OCI-M2 (cell line): ENCODE measurements around the gene HIC1.

Experiments
- DNase-seq: peaks from one replicate; lab custom pipeline; 2025; ENCODE audit not compliant: unreplicated experiment; lab: John Stamatoyannopoulos, UW

Gene HIC1

GRCh38 chr17:2024572-2025219 lies 30.2 kb upstream of the HIC1 start:
- no peak for DNase-seq

GRCh38 chr17:2025220-2025621 lies 29.7 kb upstream of the HIC1 start, which contains the start of gene RTN4RL1:
RTN4RL1 (minus strand) TSS chr17:2025334; CDS start chr17:2024865, 469 bp downstream.
- DNase-seq = no peak

- no peak for DNase-seq
Measured at GRCh38 chr17:2025622-2026309, 29.1 kb upstream of the HIC1 start.

GRCh38 chr17:2027528-2028233 lies 27.2 kb upstream of the HIC1 start:
- no peak for DNase-seq

GRCh38 chr17:2028234-2028614 lies 26.7 kb upstream of the HIC1 start:
- DNase-seq = no peak

- DNase-seq = no peak
Measured at GRCh38 chr17:2028737-2029136, 26.2 kb upstream of the HIC1 start.

GRCh38 chr17:2029911-2030778 lies 24.8 kb upstream of the HIC1 start, which contains the start of gene DPH1:
DPH1 (plus strand) TSS chr17:2030153; CDS start chr17:2030170, 17 bp downstream.
- DNase-seq = peak; percentile 43

GRCh38 chr17:2030779-2031163 lies 24.1 kb upstream of the HIC1 start:
- DNase-seq = peak; percentile 46

- no peak for DNase-seq
Measured at GRCh38 chr17:2033153-2033552, 21.8 kb upstream of the HIC1 start.

- DNase-seq = no peak
Measured at GRCh38 chr17:2034157-2034556, 20.7 kb upstream of the HIC1 start.

GRCh38 chr17:2034806-2035540 lies 19.9 kb upstream of the HIC1 start:
- no peak for DNase-seq

GRCh38 chr17:2035541-2036488 lies 19.1 kb upstream of the HIC1 start:
- DNase-seq = no peak

- no peak for DNase-seq
Measured at GRCh38 chr17:2037155-2037554, 17.7 kb upstream of the HIC1 start.

- no peak for DNase-seq
Measured at GRCh38 chr17:2040219-2040827, 14.6 kb upstream of the HIC1 start.

GRCh38 chr17:2040942-2041560 lies 13.9 kb upstream of the HIC1 start:
- DNase-seq = no peak

- DNase-seq = no peak
Measured at GRCh38 chr17:2041561-2042389, 13.1 kb upstream of the HIC1 start, which contains the start of gene OVCA2. OVCA2 (plus strand) TSS chr17:2042022; CDS start chr17:2042048, 26 bp downstream.

GRCh38 chr17:2042390-2042847 lies 12.5 kb upstream of the HIC1 start:
- no peak for DNase-seq
